HepG2 (cell line): ENCODE measurements around the gene MICA. TPM values are rescaled to one million over a fixed set of nuclear protein-coding genes. Genes with fewer than 3 reads are reported as not detected.

ENCODE experiments used
- DNMT1 ChIP-seq: sonication (generic); formaldehyde crosslinking; IDR thresholded peaks from 2 replicates; pipeline ENCODE4 v1.5.1; 2020; ENCODE audit warnings: mild to moderate bottlenecking, missing genetic modification reagents
- JARID2 ChIP-seq: sonication (generic); formaldehyde crosslinking; IDR thresholded peaks from 2 replicates; pipeline ENCODE4 v1.8.1; 2023; ENCODE audit warnings: missing genetic modification reagents, inconsistent platforms; ENCODE audit not compliant: insufficient replicate concordance
- KLF12 ChIP-seq: sonication (generic); formaldehyde crosslinking; IDR thresholded peaks from 2 replicates; pipeline ENCODE4 v1.4.0; 2020; ENCODE audit warnings: missing genetic modification reagents, borderline replicate concordance
- NFE2 ChIP-seq: sonication (generic); formaldehyde crosslinking; IDR thresholded peaks from 2 replicates; pipeline ENCODE4 v1.4.0; 2020; ENCODE audit warnings: missing genetic modification reagents
- NFIB ChIP-seq: sonication (generic); formaldehyde crosslinking; IDR thresholded peaks from 2 replicates; pipeline ENCODE4 v1.9.0; 2021; ENCODE audit warnings: missing genetic modification reagents, mild to moderate bottlenecking, borderline replicate concordance
- NR2F2 ChIP-seq: IDR thresholded peaks from 2 replicates; pipeline ENCODE4 v1.6.1; 2012; ENCODE audit warnings: low read depth, inconsistent platforms, borderline replicate concordance
- POLR2AphosphoS5 ChIP-seq: IDR thresholded peaks from 2 replicates; pipeline ENCODE4 v1.6.1; 2012; ENCODE audit warnings: low read depth, low read length
- SMARCE1 ChIP-seq: fragments of 450-650 bp; IDR thresholded peaks from 2 replicates; pipeline ENCODE4 v1.6.1; 2017; ENCODE audit warnings: borderline replicate concordance
- SNAI1 ChIP-seq: sonication (generic); formaldehyde crosslinking; IDR thresholded peaks from 2 replicates; pipeline ENCODE4 v1.5.0; 2020; ENCODE audit warnings: mild to moderate bottlenecking, missing genetic modification reagents, borderline replicate concordance
- TMF1 ChIP-seq: sonication (generic); formaldehyde crosslinking; IDR thresholded peaks from 2 replicates; pipeline ENCODE4 v1.8.1; 2022; ENCODE audit warnings: low read depth, missing genetic modification reagents
- ZBTB42 ChIP-seq: sonication (generic); formaldehyde crosslinking; IDR thresholded peaks from 2 replicates; pipeline ENCODE4 v1.5.0; 2020; ENCODE audit warnings: mild to moderate bottlenecking, missing genetic modification reagents
- ZNF549 ChIP-seq: sonication (generic); formaldehyde crosslinking; IDR thresholded peaks from 2 replicates; pipeline ENCODE4 v1.5.0; 2020; ENCODE audit warnings: missing genetic modification reagents
- ZNF629 ChIP-seq: sonication (generic); formaldehyde crosslinking; conservative IDR thresholded peaks from 2 replicates; pipeline ENCODE4 v1.5.0; 2020; ENCODE audit warnings: missing genetic modification reagents
- ZNF790 ChIP-seq: sonication (generic); formaldehyde crosslinking; IDR thresholded peaks from 2 replicates; pipeline ENCODE4 v1.8.0; 2022; ENCODE audit warnings: missing genetic modification reagents, mild to moderate bottlenecking, borderline replicate concordance
- polyA plus RNA-seq, 8 experiments: library from polyadenylated mRNA; depleted of rRNA in 3 of 8; stranded (reverse) in 7 of 8; unstranded in 1 of 8; fragments of >200 nt; fragmentation: Illumina TruSeq in 4 of 8; extraction: Trizol in 4 of 8; gene quantifications; 2 replicates each; pipeline versions ENCODE4 v1.2.1 to v1.2.3, GENCODE V29; 2011 to 2016; ENCODE audit warnings: low read depth in 4 of 8, missing spikeins in 1 of 8, mixed read lengths in 1 of 8; ENCODE audit not compliant: insufficient read depth in 1 of 8
- total RNA-seq, 5 experiments: library from RNA; depleted of rRNA; stranded (reverse); fragments of >200 nt; fragmentation: Illumina TruSeq; extraction: Trizol; gene quantifications; 2 replicates each; pipeline ENCODE4 v1.2.3, GENCODE V29; 2016; ENCODE audit warnings: low read depth in 1 of 5
- TF ChIP-seq, protein P1 (sequence below): sonication (generic); formaldehyde crosslinking; IDR thresholded peaks from 2 replicates; pipeline ENCODE4 v1.4.0; 2020; ENCODE audit warnings: missing genetic modification reagents
- TF ChIP-seq, protein P2 (sequence below): sonication (generic); formaldehyde crosslinking; IDR thresholded peaks from 2 replicates; pipeline ENCODE4 v1.4.0; 2020; ENCODE audit warnings: missing genetic modification reagents
- TF ChIP-seq, protein P3 (sequence below): sonication (generic); formaldehyde crosslinking; IDR thresholded peaks from 2 replicates; pipeline ENCODE4 v1.4.0; 2020; ENCODE audit warnings: missing genetic modification reagents
- TF ChIP-seq, protein P4 (sequence below): sonication (generic); formaldehyde crosslinking; conservative IDR thresholded peaks from 2 replicates; pipeline ENCODE4 v1.8.0; 2022; ENCODE audit warnings: low read depth, missing genetic modification reagents
- TF ChIP-seq, protein P5 (sequence below): IDR thresholded peaks from 2 replicates; pipeline ENCODE4 v1.6.1; 2012; ENCODE audit warnings: low read depth, low read length, improper control_type of control experiment
- TF ChIP-seq, protein P6 (sequence below): sonication (generic); formaldehyde crosslinking; IDR thresholded peaks from 2 replicates; pipeline ENCODE4 v1.8.0; 2022; ENCODE audit warnings: missing genetic modification reagents, mild to moderate bottlenecking, inconsistent platforms, borderline replicate concordance

MICA gene
- total and polyA plus RNA-seq, 2 of the 13 experiments (the other 11 are each of a cell fraction or from before 2014, with no cell fraction given), result 21.6 to 38.1 TPM

DNA sequence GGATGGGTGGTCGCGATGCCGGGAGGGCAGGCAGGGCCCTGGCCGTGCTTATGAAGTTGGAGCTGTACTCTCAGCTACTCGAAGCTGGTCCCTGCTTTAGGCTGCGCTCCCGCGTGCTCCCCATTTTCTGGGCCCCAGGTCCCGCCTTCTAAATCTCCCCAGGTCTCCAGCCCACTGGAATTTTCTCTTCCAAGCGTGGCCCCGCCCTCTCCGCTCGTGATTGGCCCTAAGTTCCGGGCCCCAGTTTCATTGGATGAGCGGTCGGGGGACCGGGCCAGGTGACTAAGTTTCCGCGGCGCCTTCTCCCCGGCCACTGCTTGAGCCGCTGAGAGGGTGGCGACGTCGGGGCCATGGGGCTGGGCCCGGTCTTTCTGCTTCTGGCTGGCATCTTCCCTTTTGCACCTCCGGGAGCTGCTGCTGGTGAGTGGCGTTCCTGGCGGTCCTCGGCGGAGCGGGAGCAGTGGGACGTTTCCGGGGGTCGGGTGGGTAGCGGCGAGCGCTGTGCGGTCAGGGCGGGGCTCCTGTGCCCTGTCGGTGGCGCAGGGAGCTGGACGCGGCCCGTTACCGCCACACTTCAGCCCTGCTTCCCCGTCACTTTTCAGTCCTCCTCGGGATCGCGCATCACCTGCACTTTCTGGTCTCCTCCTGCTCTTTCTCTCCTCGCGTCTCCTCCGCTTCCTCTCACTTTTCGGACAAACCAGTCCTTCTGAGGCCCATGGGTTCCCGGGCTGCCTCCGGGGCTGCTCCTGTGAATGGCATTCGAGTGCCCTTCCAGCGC lies at the start of gene MICA (continued):
- TF ChIP-seq ZNF629, result no peak
- TF ChIP-seq, protein P1, sequence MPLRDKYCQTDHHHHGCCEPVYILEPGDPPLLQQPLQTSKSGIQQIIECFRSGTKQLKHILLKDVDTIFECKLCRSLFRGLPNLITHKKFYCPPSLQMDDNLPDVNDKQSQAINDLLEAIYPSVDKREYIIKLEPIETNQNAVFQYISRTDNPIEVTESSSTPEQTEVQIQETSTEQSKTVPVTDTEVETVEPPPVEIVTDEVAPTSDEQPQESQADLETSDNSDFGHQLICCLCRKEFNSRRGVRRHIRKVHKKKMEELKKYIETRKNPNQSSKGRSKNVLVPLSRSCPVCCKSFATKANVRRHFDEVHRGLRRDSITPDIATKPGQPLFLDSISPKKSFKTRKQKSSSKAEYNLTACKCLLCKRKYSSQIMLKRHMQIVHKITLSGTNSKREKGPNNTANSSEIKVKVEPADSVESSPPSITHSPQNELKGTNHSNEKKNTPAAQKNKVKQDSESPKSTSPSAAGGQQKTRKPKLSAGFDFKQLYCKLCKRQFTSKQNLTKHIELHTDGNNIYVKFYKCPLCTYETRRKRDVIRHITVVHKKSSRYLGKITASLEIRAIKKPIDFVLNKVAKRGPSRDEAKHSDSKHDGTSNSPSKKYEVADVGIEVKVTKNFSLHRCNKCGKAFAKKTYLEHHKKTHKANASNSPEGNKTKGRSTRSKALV (CRISPR knock-in tag), result peak; percentile 86; the same call in 1 of the 2 replicates
- TF ChIP-seq, protein P2, sequence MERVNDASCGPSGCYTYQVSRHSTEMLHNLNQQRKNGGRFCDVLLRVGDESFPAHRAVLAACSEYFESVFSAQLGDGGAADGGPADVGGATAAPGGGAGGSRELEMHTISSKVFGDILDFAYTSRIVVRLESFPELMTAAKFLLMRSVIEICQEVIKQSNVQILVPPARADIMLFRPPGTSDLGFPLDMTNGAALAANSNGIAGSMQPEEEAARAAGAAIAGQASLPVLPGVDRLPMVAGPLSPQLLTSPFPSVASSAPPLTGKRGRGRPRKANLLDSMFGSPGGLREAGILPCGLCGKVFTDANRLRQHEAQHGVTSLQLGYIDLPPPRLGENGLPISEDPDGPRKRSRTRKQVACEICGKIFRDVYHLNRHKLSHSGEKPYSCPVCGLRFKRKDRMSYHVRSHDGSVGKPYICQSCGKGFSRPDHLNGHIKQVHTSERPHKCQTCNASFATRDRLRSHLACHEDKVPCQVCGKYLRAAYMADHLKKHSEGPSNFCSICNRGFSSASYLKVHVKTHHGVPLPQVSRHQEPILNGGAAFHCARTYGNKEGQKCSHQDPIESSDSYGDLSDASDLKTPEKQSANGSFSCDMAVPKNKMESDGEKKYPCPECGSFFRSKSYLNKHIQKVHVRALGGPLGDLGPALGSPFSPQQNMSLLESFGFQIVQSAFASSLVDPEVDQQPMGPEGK, result no peak; the same call in 1 of the 2 replicates
- TF ChIP-seq, protein P3, sequence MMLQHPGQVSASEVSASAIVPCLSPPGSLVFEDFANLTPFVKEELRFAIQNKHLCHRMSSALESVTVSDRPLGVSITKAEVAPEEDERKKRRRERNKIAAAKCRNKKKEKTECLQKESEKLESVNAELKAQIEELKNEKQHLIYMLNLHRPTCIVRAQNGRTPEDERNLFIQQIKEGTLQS (CRISPR knock-in tag), result 0 out of 2 replicates have a peak, but pooled peaks have one; percentile 8
- no peak for TF ChIP-seq JARID2 (CRISPR knock-in tag)
- 0 out of 2 replicates have a peak, but pooled peaks have one; percentile 43 for TF ChIP-seq KLF12 (CRISPR knock-in tag)
- no peak for TF ChIP-seq SMARCE1
- TF ChIP-seq NFIB (CRISPR knock-in tag), result no peak
- TF ChIP-seq, protein P4, sequence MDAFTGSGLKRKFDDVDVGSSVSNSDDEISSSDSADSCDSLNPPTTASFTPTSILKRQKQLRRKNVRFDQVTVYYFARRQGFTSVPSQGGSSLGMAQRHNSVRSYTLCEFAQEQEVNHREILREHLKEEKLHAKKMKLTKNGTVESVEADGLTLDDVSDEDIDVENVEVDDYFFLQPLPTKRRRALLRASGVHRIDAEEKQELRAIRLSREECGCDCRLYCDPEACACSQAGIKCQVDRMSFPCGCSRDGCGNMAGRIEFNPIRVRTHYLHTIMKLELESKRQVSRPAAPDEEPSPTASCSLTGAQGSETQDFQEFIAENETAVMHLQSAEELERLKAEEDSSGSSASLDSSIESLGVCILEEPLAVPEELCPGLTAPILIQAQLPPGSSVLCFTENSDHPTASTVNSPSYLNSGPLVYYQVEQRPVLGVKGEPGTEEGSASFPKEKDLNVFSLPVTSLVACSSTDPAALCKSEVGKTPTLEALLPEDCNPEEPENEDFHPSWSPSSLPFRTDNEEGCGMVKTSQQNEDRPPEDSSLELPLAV (CRISPR knock-in tag), result no peak
- TF ChIP-seq, protein P5, sequence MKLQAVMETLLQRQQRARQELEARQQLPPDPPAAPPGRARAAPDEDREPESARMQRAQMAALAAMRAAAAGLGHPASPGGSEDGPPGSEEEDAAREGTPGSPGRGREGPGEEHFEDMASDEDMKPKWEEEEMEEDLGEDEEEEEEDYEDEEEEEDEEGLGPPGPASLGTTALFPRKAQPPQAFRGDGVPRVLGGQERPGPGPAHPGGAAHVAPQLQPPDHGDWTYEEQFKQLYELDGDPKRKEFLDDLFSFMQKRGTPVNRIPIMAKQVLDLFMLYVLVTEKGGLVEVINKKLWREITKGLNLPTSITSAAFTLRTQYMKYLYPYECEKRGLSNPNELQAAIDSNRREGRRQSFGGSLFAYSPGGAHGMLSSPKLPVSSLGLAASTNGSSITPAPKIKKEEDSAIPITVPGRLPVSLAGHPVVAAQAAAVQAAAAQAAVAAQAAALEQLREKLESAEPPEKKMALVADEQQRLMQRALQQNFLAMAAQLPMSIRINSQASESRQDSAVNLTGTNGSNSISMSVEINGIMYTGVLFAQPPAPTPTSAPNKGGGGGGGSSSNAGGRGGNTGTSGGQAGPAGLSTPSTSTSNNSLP, result no peak
- no peak for TF ChIP-seq ZBTB42
- peak; percentile 84; the same call in 1 of the 2 replicates for TF ChIP-seq ZNF549
- peak; percentile 65; the same call in 1 of the 2 replicates for TF ChIP-seq ZNF790 (CRISPR knock-in tag)
- peak; percentile 78 for TF ChIP-seq POLR2AphosphoS5
- TF ChIP-seq, protein P6, sequence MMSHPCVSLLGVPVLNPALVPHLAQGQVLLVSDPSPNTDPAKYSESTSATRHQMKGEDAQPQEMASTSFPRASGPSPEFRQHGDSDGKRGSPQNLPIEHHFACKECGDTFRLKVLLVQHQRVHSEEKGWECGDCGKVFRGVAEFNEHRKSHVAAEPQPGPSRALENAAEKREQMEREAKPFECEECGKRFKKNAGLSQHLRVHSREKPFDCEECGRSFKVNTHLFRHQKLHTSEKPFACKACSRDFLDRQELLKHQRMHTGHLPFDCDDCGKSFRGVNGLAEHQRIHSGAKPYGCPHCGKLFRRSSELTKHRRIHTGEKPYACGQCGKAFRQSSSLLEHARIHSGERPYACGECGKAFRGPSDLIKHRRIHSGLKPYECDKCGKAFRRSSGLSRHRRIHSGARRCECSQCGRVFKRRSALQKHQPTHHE (CRISPR knock-in tag), result peak; percentile 93
- no peak for TF ChIP-seq NFE2 (CRISPR knock-in tag)
- peak; percentile 12; the same call in 1 of the 2 replicates for TF ChIP-seq NR2F2
- peak; percentile 71; the same call in 1 of the 2 replicates for TF ChIP-seq TMF1 (CRISPR knock-in tag)
- TF ChIP-seq DNMT1 (CRISPR knock-in tag), result no peak
- TF ChIP-seq SNAI1 (CRISPR knock-in tag), result peak; percentile 83
